ENCODE measurements around the gene SDK2. TPM values are rescaled to one million over a fixed set of nuclear protein-coding genes. Genes with fewer than 3 reads are reported as not detected.

SDK2 gene
- total RNA-seq, 4 donors from 2014 or later: 1.5 to 7.0 (median 3.7) TPM

GRCh38 chr17:73544333-73544732 lies 99.9 kb downstream of the SDK2 start:
- H3K4me3 ChIP-seq (replicated peaks in 1 of 3): no peak overlapping the region
- H3K4me1 ChIP-seq: peaks cover 0 to 11% of the 10 kb centered on the region in 2 donors
- H3K27me3 ChIP-seq: no peaks in the 10 kb centered on the region
- WGBS, 2 donors: 95 to 96% methylated on average over 5 of the region's 5 CpGs
- TF ChIP-seq POLR2A (IDR thresholded peaks at IDR 0.05) (no peak), CTCF (IDR thresholded peaks at IDR 0.05) (no peak)
- H3K36me3 ChIP-seq: no peaks in the 10 kb centered on the region
- H3K9me3 ChIP-seq: no peaks in the 10 kb centered on the region
- intact Hi-C loops (cut with DNase I): no loop called here
- H3K27ac ChIP-seq: no peak overlapping the region
- no peak for DNase-seq

- no peaks in the 10 kb centered on the region for H3K4me1 ChIP-seq
- H3K27ac ChIP-seq: no peak overlapping the region
- H3K36me3 ChIP-seq: no peaks in the 10 kb centered on the region
- intact Hi-C loops (cut with DNase I): no loop called here
- H3K4me3 ChIP-seq (replicated peaks in 1 of 3): no peak overlapping the region
- H3K27me3 ChIP-seq: no peaks in the 10 kb centered on the region
- WGBS, 2 donors: 69 to 71% methylated on average over 9 of the region's 9 CpGs
- no peak for DNase-seq
- no peak for TF ChIP-seq CTCF (IDR thresholded peaks at IDR 0.05)
- TF ChIP-seq POLR2A (IDR thresholded peaks at IDR 0.05): no peak
- no peaks in the 10 kb centered on the region for H3K9me3 ChIP-seq
These were observed 101.9 kb downstream of the SDK2 start for GRCh38 chr17:73542323-73542722.

GRCh38 chr17:73541561-73541981 lies 102.7 kb downstream of the SDK2 start:
- Histone ChIP-seq H3K9me3 (no peaks in the 10 kb centered on the region), H3K27ac (no peak overlapping the region), H3K4me1 (no peaks in the 10 kb centered on the region), H3K4me3 (replicated peaks in 1 of 3) (no peak overlapping the region), H3K36me3 (no peaks in the 10 kb centered on the region), H3K27me3 (no peaks in the 10 kb centered on the region)
- WGBS, 2 donors: 85 to 87% methylated on average over 16 of the region's 16 CpGs
- TF ChIP-seq CTCF (IDR thresholded peaks at IDR 0.05) (no peak), POLR2A (IDR thresholded peaks at IDR 0.05) (no peak)
- DNase-seq: no peak
- intact Hi-C loops (cut with DNase I): no loop called here

DNA sequence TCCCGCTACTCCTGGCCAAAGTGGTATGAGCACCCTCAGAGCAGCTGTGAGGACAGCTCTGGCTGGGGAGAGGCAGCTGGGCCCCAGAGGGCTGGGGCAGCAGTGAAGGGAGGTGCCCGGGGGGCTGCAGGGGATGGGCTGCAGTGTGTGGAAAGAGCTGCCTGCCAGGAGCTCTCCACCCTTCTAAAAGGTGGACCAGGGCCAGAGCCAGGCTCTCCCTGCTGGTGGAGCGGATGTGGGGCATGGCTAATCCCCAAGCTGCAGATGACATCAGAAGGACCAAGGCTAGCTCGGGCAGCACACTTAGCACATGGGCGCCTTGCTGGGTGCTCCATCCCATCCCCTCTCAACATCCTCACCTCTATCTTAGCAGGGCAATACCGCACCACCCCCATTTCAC lies 103.1 kb downstream of the SDK2 start:
- DNase-seq: no peak
- WGBS, 2 donors: 87 to 89% methylated on average over 4 of the region's 6 CpGs
- intact Hi-C loops (cut with DNase I): no loop called here
- Histone ChIP-seq H3K9me3 (no peaks in the 10 kb centered on the region), H3K4me1 (no peaks in the 10 kb centered on the region), H3K27ac (no peak overlapping the region), H3K27me3 (no peaks in the 10 kb centered on the region), H3K36me3 (no peaks in the 10 kb centered on the region), H3K4me3 (replicated peaks in 1 of 3) (no peak overlapping the region)
- no peak for TF ChIP-seq POLR2A (IDR thresholded peaks at IDR 0.05)
- TF ChIP-seq CTCF (IDR thresholded peaks at IDR 0.05): no peak

GRCh38 chr17:73539166-73539565 lies 105.1 kb downstream of the SDK2 start:
- H3K4me1 ChIP-seq: no peaks in the 10 kb centered on the region
- intact Hi-C loops (cut with DNase I): no loop called here
- no peak for DNase-seq
- TF ChIP-seq CTCF (IDR thresholded peaks at IDR 0.05) (no peak), POLR2A (IDR thresholded peaks at IDR 0.05) (no peak)
- no peak overlapping the region for H3K27ac ChIP-seq
- no peak overlapping the region for H3K4me3 ChIP-seq (replicated peaks in 1 of 3)
- no peaks in the 10 kb centered on the region for H3K9me3 ChIP-seq
- 50 to 55% methylated on average over 9 of the region's 9 CpGs for WGBS, 2 donors
- H3K27me3 ChIP-seq: no peaks in the 10 kb centered on the region
- H3K36me3 ChIP-seq: no peaks in the 10 kb centered on the region

All from thyroid gland (tissue), 4 donors.